HepG2 (cell line): ENCODE results near the gene TRPC4AP. TPM values are rescaled to one million over a fixed set of nuclear protein-coding genes. Genes with fewer than 3 reads are reported as not detected.

Source experiments
- CHD4 ChIP-seq: fragments of 200-600 bp; sonication (generic); IDR thresholded peaks from 2 replicates; pipeline ENCODE4 v1.7.0; 2017; ENCODE audit warnings: mild to moderate bottlenecking, low read length, borderline replicate concordance
- DDIT3 ChIP-seq: sonication (generic); formaldehyde crosslinking; IDR thresholded peaks from 2 replicates; pipeline ENCODE4 v1.4.0; 2020; ENCODE audit warnings: mild to moderate bottlenecking, missing genetic modification reagents
- ELF3 ChIP-seq: IDR thresholded peaks from 2 replicates; pipeline ENCODE4 v1.6.1; 2016; ENCODE audit warnings: missing genetic modification reagents, missing compliant biosample characterization
- FUBP1 ChIP-seq: sonication (generic); formaldehyde crosslinking; IDR thresholded peaks from 2 replicates; pipeline ENCODE4 v1.5.1; 2020; ENCODE audit warnings: missing genetic modification reagents, mild to moderate bottlenecking, borderline replicate concordance
- NFE2 ChIP-seq: sonication (generic); formaldehyde crosslinking; IDR thresholded peaks from 2 replicates; pipeline ENCODE4 v1.4.0; 2020; ENCODE audit warnings: missing genetic modification reagents
- PHB2 ChIP-seq: fragments of 450-650 bp; IDR thresholded peaks from 2 replicates; pipeline ENCODE4 v1.6.1; 2018; ENCODE audit not compliant: partially characterized antibody
- PITX1 ChIP-seq: sonication (generic); formaldehyde crosslinking; IDR thresholded peaks from 2 replicates; pipeline ENCODE4 v1.5.1; 2020; ENCODE audit warnings: mild to moderate bottlenecking, missing genetic modification reagents
- PPARG ChIP-seq: conservative IDR thresholded peaks from 2 replicates; pipeline ENCODE4 v1.6.1; 2016; ENCODE audit warnings: missing biosample characterization, missing genetic modification reagents
- RFXAP ChIP-seq: sonication (generic); formaldehyde crosslinking; IDR thresholded peaks from 2 replicates; pipeline ENCODE4 v1.4.0; 2020; ENCODE audit warnings: missing genetic modification reagents, borderline replicate concordance
- SAP130 ChIP-seq: IDR thresholded peaks from 2 replicates; pipeline ENCODE4 v1.6.1; 2016; ENCODE audit warnings: low read depth
- SIN3B ChIP-seq: fragments of 150-350 bp; IDR thresholded peaks from 2 replicates; pipeline ENCODE4 v1.6.1; 2014; ENCODE audit warnings: low read length
- SMARCE1 ChIP-seq: fragments of 450-650 bp; IDR thresholded peaks from 2 replicates; pipeline ENCODE4 v1.6.1; 2017; ENCODE audit warnings: borderline replicate concordance
- SRF ChIP-seq: IDR thresholded peaks from 2 replicates; pipeline ENCODE4 v1.6.1; 2011; ENCODE audit warnings: mild to moderate bottlenecking, low read depth, low read length, moderate library complexity
- ZIK1 ChIP-seq: sonication (generic); formaldehyde crosslinking; IDR thresholded peaks from 2 replicates; pipeline ENCODE4 v1.5.0; 2020; ENCODE audit warnings: mild to moderate bottlenecking, low read depth, missing genetic modification reagents, borderline replicate concordance
- ZNF160 ChIP-seq: sonication (generic); formaldehyde crosslinking; IDR thresholded peaks from 2 replicates; pipeline ENCODE4 v1.8.0; 2022; ENCODE audit warnings: mild to moderate bottlenecking, inconsistent platforms, missing genetic modification reagents
- ZNF18 ChIP-seq: sonication (generic); formaldehyde crosslinking; IDR thresholded peaks from 2 replicates; pipeline ENCODE4 v1.8.0; 2022; ENCODE audit warnings: mild to moderate bottlenecking, missing genetic modification reagents; ENCODE audit not compliant: insufficient replicate concordance
- ZNF407 ChIP-seq: sonication (generic); formaldehyde crosslinking; IDR thresholded peaks from one replicate; pipeline ENCODE4 v1.5.1; 2020; ENCODE audit warnings: mild to moderate bottlenecking, missing genetic modification reagents; ENCODE audit errors: not compliant biosample characterization
- ZNF549 ChIP-seq: sonication (generic); formaldehyde crosslinking; IDR thresholded peaks from 2 replicates; pipeline ENCODE4 v1.5.0; 2020; ENCODE audit warnings: missing genetic modification reagents
- ZNF672 ChIP-seq: sonication (generic); formaldehyde crosslinking; IDR thresholded peaks from 2 replicates; pipeline ENCODE4 v1.8.1; 2022; ENCODE audit warnings: missing genetic modification reagents
- polyA plus RNA-seq, 8 experiments: library from polyadenylated mRNA; depleted of rRNA in 3 of 8; stranded (reverse) in 7 of 8; unstranded in 1 of 8; fragments of >200 nt; fragmentation: Illumina TruSeq in 4 of 8; extraction: Trizol in 4 of 8; gene quantifications; 2 replicates each; pipeline versions ENCODE4 v1.2.1 to v1.2.3, GENCODE V29; 2011 to 2016; ENCODE audit warnings: low read depth in 4 of 8, missing spikeins in 1 of 8, mixed read lengths in 1 of 8; ENCODE audit not compliant: insufficient read depth in 1 of 8
- total RNA-seq, 5 experiments: library from RNA; depleted of rRNA; stranded (reverse); fragments of >200 nt; fragmentation: Illumina TruSeq; extraction: Trizol; gene quantifications; 2 replicates each; pipeline ENCODE4 v1.2.3, GENCODE V29; 2016; ENCODE audit warnings: low read depth in 1 of 5

TRPC4AP gene
- total and polyA plus RNA-seq, 2 of the 13 experiments (the other 11 are each of a cell fraction or from before 2014, with no cell fraction given) = 136 to 137 TPM

GRCh38 chr20:34994509-34995131, 98.0 kb downstream of the TRPC4AP start (continued):
- no peak for TF ChIP-seq ZNF407 (CRISPR knock-in tag)
- TF ChIP-seq NFE2 (CRISPR knock-in tag) = no peak
- peak; percentile 28; the same call in 1 of the 2 replicates for TF ChIP-seq ZNF160 (CRISPR knock-in tag)
- TF ChIP-seq SMARCE1 = no peak
- TF ChIP-seq DDIT3 (CRISPR knock-in tag) = no peak
- TF ChIP-seq PITX1 (CRISPR knock-in tag) = peak; percentile 40; the same call in 1 of the 2 replicates
- no peak for TF ChIP-seq SRF
- no peak for TF ChIP-seq PPARG (CRISPR knock-in tag)
- no peak for TF ChIP-seq ZNF549
- peak; percentile 26; the same call in 1 of the 2 replicates for TF ChIP-seq FUBP1
- no peak for TF ChIP-seq RFXAP (CRISPR knock-in tag)
- no peak for TF ChIP-seq ZNF18 (CRISPR knock-in tag)
- TF ChIP-seq PHB2 = no peak
- no peak for TF ChIP-seq ZIK1
- TF ChIP-seq CHD4 = no peak
- TF ChIP-seq ELF3 = 0 out of 2 replicates have a peak, but pooled peaks have one; percentile 28
- no peak for TF ChIP-seq ZNF672 (CRISPR knock-in tag)
- peak; percentile 82 for TF ChIP-seq SAP130 (CRISPR knock-in tag)
- no peak for TF ChIP-seq SIN3B
